Endothelial cell of umbilical vein (primary cell): Measurements from ENCODE around the gene TOP3B. TPM values are rescaled to one million over a fixed set of nuclear protein-coding genes. Genes with fewer than 3 reads are reported as not detected.

ENCODE experiments used
- BruUV-seq: library from RNA; stranded (reverse); fragments of 400-500 nt; replicated peaks from 2 replicates; lab custom pipeline; 2021; lab: Mats Ljungman, UMichigan
- CTCF ChIA-PET: fragments of 300-600, 350-600 bp; sonication (Branson Sonifier 250); formaldehyde crosslinking; loops from one replicate; lab custom pipeline; 2021; ENCODE audit warnings: antibody characterized with exemption, inconsistent platforms; lab: Charles Lee
- POLR2A ChIA-PET: fragments of 300-600, 350-600 bp; sonication (Branson Sonifier 250); formaldehyde crosslinking; loops from one replicate; lab custom pipeline; 2021; ENCODE audit warnings: antibody characterized with exemption, inconsistent platforms; lab: Charles Lee
- DNase-seq: peaks from one replicate; pipeline ENCODE4 v3.0.0-alpha.2; 2011; ENCODE audit warnings: low read depth, low spot score
- FAIRE-seq: peaks from 2 replicates; lab custom pipeline; 2011; peaks lifted over from hg19 to GRCh38; lab: Jason Lieb, UNC
- H2AFZ ChIP-seq: 2 replicates; pipeline ENCODE4 v1.6.0; 2012; ENCODE audit warnings: low read depth, low read length, control low read depth, inconsistent platforms
- H3K27ac ChIP-seq: 2 replicates; pipeline ENCODE4 v1.5.1; 2011; ENCODE audit warnings: low read depth, mild to moderate bottlenecking, control low read depth, low read length, moderate library complexity; ENCODE audit not compliant: insufficient read depth
- H3K27me3 ChIP-seq, 2 experiments: 2 replicates each; pipeline versions ENCODE4 v1.6.0 to v1.6.1; 2011; ENCODE audit warnings: low read length in 2 of 2, mixed read lengths in 1 of 2; ENCODE audit not compliant: control insufficient read depth in 2 of 2, insufficient read depth in 2 of 2
- H3K36me3 ChIP-seq, 2 experiments: 2 replicates in 1 of 2; 3 replicates in 1 of 2; pipeline ENCODE4 v1.5.1; 2011; ENCODE audit warnings: low read length in 2 of 2, mild to moderate bottlenecking in 1 of 2, moderate library complexity in 1 of 2; ENCODE audit not compliant: control insufficient read depth in 2 of 2, insufficient read depth in 2 of 2; ENCODE audit errors: extremely low read depth in 1 of 2
- H3K4me1 ChIP-seq: 3 replicates; pipeline ENCODE4 v1.5.1; 2011; ENCODE audit warnings: mild to moderate bottlenecking, low read length; ENCODE audit not compliant: control insufficient read depth, insufficient read depth; ENCODE audit errors: extremely low read depth
- H3K4me2 ChIP-seq: 2 replicates; pipeline ENCODE4 v1.6.1; 2011; ENCODE audit warnings: low read length, control low read depth, mixed read lengths; ENCODE audit not compliant: insufficient read depth
- H3K4me3 ChIP-seq, 3 experiments: fragments of 200-600 bp in 1 of 3; sonication (generic), shearing (Covaris generic) in 1 of 3; replicated peaks in 1 of 3; 2 replicates each; pipeline ENCODE4 v1.5.1; 2011 to 2016; ENCODE audit warnings: control low read depth in 3 of 3, low read length in 3 of 3, mild to moderate bottlenecking in 2 of 3, inconsistent platforms in 1 of 3, low read depth in 1 of 3, moderate library complexity in 1 of 3; ENCODE audit not compliant: insufficient read depth in 1 of 3
- H3K79me2 ChIP-seq: 2 replicates; pipeline ENCODE4 v1.6.0; 2012; ENCODE audit warnings: low read length, inconsistent platforms; ENCODE audit not compliant: control insufficient read depth, insufficient read depth
- H3K9ac ChIP-seq: replicated peaks from 2 replicates; pipeline ENCODE3; 2011; ENCODE audit warnings: low read length, control low read depth; ENCODE audit not compliant: insufficient read depth; ENCODE audit errors: extremely low read depth
- H3K9me1 ChIP-seq: replicated peaks from 3 replicates; pipeline ENCODE4 v1.6.0; 2011; ENCODE audit warnings: mild to moderate bottlenecking, low read length; ENCODE audit not compliant: control insufficient read depth, insufficient read depth; ENCODE audit errors: extremely low read depth
- H3K9me3 ChIP-seq: replicated peaks from 2 replicates; pipeline ENCODE4 v1.5.1; 2012; ENCODE audit warnings: low read length, inconsistent platforms; ENCODE audit not compliant: control insufficient read depth, insufficient read depth
- H4K20me1 ChIP-seq: replicated peaks from 2 replicates; pipeline ENCODE3; 2011; ENCODE audit warnings: mild to moderate bottlenecking, low read length; ENCODE audit not compliant: control insufficient read depth, insufficient read depth; ENCODE audit errors: extremely low read depth
- CTCF ChIP-seq, 2 donors: IDR thresholded peaks; 1 replicate in 1 of 2; 2 replicates in 1 of 2; pipeline ENCODE4 v1.5.1; 2011; ENCODE audit warnings: low read length in 2 of 2, mild to moderate bottlenecking in 2 of 2, moderate library complexity in 2 of 2, control low read depth in 1 of 2, inconsistent platforms in 1 of 2, low read depth in 1 of 2; ENCODE audit not compliant: insufficient read depth in 1 of 2; ENCODE audit errors: extremely low read depth in 1 of 2
- EZH2 ChIP-seq: IDR thresholded peaks from 2 replicates; pipeline ENCODE4 v1.6.1; 2012; ENCODE audit warnings: borderline replicate concordance, low read depth, mild to moderate bottlenecking, moderate library complexity, low read length, inconsistent platforms; ENCODE audit not compliant: severe bottlenecking
- FOS ChIP-seq: IDR thresholded peaks from 2 replicates; pipeline ENCODE4 v1.6.1; 2011; ENCODE audit warnings: mild to moderate bottlenecking, low read length, moderate library complexity, borderline replicate concordance; ENCODE audit not compliant: insufficient read depth
- GATA2 ChIP-seq: IDR thresholded peaks from 2 replicates; pipeline ENCODE4 v1.7.0; 2011; ENCODE audit warnings: low read depth, mild to moderate bottlenecking, moderate library complexity, mixed read lengths, low read length; ENCODE audit not compliant: insufficient read length, insufficient read depth
- MAX ChIP-seq: IDR thresholded peaks from 2 replicates; pipeline ENCODE4 v1.6.1; 2011; ENCODE audit not compliant: insufficient read depth, insufficient read length
- MYC ChIP-seq: IDR thresholded peaks from one replicate; pipeline ENCODE4 v1.6.1; 2011; ENCODE audit warnings: mild to moderate bottlenecking, low read depth, low read length
- POLR2A ChIP-seq: IDR thresholded peaks from 2 replicates; pipeline ENCODE4 v1.6.1; 2012; ENCODE audit warnings: low read depth, mild to moderate bottlenecking, control low read depth, low read length
- POLR2AphosphoS5 ChIP-seq: IDR thresholded peaks from 2 replicates; pipeline ENCODE4 v1.6.1; 2012; ENCODE audit warnings: low read depth, mild to moderate bottlenecking, control low read depth, low read length, moderate library complexity; ENCODE audit not compliant: insufficient read depth
- dilution Hi-C: fragments of 300-500 bp; cut with MboI; formaldehyde crosslinking; loops from one replicate; pipeline ENCODE4 v1.15.0; 2019; ENCODE audit warnings: low sequenced_read_pairs; ENCODE audit not compliant: extremely low pct_ligation_motif_present
- intact Hi-C: fragments of 100-400 bp; cut with micrococcal nuclease; formaldehyde crosslinking; loops from one replicate; pipeline ENCODE4 v1.10.0; 2022
- polyA plus RNA-seq, 4 experiments: library from polyadenylated mRNA; depleted of rRNA in 3 of 4; stranded (reverse) in 3 of 4; unstranded in 1 of 4; fragments of >200 nt; gene quantifications; 2 replicates each; pipeline versions ENCODE4 v1.2.1 to v1.2.3, GENCODE V29; 2011 to 2012; ENCODE audit warnings: missing spikeins in 1 of 4
- total RNA-seq: library from RNA; stranded (reverse); gene quantifications from 2 replicates; pipeline ENCODE4 v1.2.3, GENCODE V29; 2021

The TOP3B gene
- total and polyA plus RNA-seq, 2 donors (not counting 3 experiments of a cell fraction or from before 2014, with no cell fraction given): 25.2 to 56.5 TPM

GRCh38 chr22:21932347-21932746, 50.2 kb downstream of the TOP3B start:
- TF ChIP-seq FOS (no peak), MAX (no peak), MYC (no peak), CTCF (IDR thresholded peaks at IDR 0.05; ENCODE audit: extremely low read depth in 1 of 2, insufficient read depth in 1 of 2, low read depth in 1 of 2, low read length in 2 of 2) (no peak), GATA2 (no peak), POLR2AphosphoS5 (no peak), POLR2A (no peak), EZH2 (no peak)
- Histone ChIP-seq H2AFZ (no peak overlapping the region), H3K27me3 (no peaks in the 10 kb centered on the region), H3K9me3 (no peaks in the 10 kb centered on the region), H3K4me1 (peaks cover 10% of the 10 kb centered on the region), H3K9ac (no peak overlapping the region), H3K79me2 (peaks cover 37% of the 10 kb centered on the region), H3K4me3 (no peak overlapping the region), H4K20me1 (no peaks in the 10 kb centered on the region), H3K27ac (no peak overlapping the region), H3K36me3 (peaks cover 45 to 72% of the 10 kb centered on the region in 2 experiments), H3K9me1 (no peaks in the 10 kb centered on the region), H3K4me2 (no peak overlapping the region)
- BruUV-seq: no TSS peak
- FAIRE-seq: no peak
- POLR2A ChIA-PET: no interaction called here
- CTCF ChIA-PET: interaction anchor here (13.1 kb wide), 1 partner anchor 18 kb away, joined by 292 read pairs; the partner anchor contains the start of gene PPM1F
- dilution Hi-C loops (loop anchor here (10.0 to 25.0 kb wide), 3 partner anchors 78 to 220 kb away; no protein-coding TSS in a partner anchor), intact Hi-C loops (no loop called here)
- no peak for DNase-seq
